ENCODE data around the gene METTL27. TPM values are rescaled to one million over a fixed set of nuclear protein-coding genes. Genes with fewer than 3 reads are reported as not detected.
A peak's percentile ranks its signal among the peaks of the same experiment; 100 is the strongest.

The METTL27 gene
- total and polyA plus RNA-seq, 3 experiments from 2014 or later, result not detected

DNA sequence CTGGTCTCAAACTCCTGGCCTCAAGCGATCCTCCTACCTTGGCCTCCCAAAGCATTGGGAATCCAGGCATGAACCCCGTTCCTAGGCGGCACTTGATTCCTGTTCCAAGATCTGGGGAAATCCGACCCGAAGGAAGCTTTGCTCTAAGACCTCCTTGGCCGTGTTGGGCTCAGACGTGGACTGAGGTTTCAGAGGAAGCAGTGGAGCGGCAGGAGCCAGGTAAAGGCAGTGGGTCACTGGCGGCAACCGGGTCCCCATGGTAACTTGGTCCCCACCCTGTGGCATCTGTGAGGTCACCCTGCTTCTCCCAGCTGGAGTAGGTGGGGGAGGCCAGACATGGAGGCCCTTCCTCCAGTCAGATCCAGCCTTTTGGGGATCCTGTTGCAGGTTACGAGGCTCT, 18.5 kb upstream of the METTL27 start, which contains the start of gene TMEM270:
Gene TMEM270 (plus strand): TSS at position 301 of the 400 bp plus-strand sequence. CDS start 36 bp downstream, at position 337.
- H3K9me3 Mint-ChIP-seq, result no peaks in the 10 kb centered on the region
- ChIA-PET POLR2A (no interaction called here), CTCF (no interaction called here)
- DNase-seq, result no peak
- peaks cover 0 to 2% (median 0%) of the 10 kb centered on the region in 3 donors for H3K4me1 Mint-ChIP-seq
- H3K27me3 Mint-ChIP-seq, result peaks cover 6 to 9% of the 10 kb centered on the region in 2 donors
- no peak within 1 kb of the TSS for H3K4me3 ChIP-seq (ENCODE audit: low read length)
- H3K27ac Mint-ChIP-seq, result peak within 1 kb of the TSS in 1 of 8 donors; percentile 33
- no peaks in the 10 kb centered on the region for H3K9me3 ChIP-seq (ENCODE audit: low read length)
- no peaks in the 10 kb centered on the region for H3K36me3 ChIP-seq (ENCODE audit: insufficient read depth, low read length)
- H3K4me3 Mint-ChIP-seq, result no peak within 1 kb of the TSS
- H3K36me3 Mint-ChIP-seq, result no peaks in the 10 kb centered on the region
- no peak within 1 kb of the TSS for H3K27ac ChIP-seq (ENCODE audit: low read depth, low read length)
- no peaks in the 10 kb centered on the region for H3K27me3 ChIP-seq (ENCODE audit: insufficient read depth, low read length, poor library complexity, severe bottlenecking)
- no peaks in the 10 kb centered on the region for H3K4me1 ChIP-seq (ENCODE audit: insufficient read depth, low read length)

DNA sequence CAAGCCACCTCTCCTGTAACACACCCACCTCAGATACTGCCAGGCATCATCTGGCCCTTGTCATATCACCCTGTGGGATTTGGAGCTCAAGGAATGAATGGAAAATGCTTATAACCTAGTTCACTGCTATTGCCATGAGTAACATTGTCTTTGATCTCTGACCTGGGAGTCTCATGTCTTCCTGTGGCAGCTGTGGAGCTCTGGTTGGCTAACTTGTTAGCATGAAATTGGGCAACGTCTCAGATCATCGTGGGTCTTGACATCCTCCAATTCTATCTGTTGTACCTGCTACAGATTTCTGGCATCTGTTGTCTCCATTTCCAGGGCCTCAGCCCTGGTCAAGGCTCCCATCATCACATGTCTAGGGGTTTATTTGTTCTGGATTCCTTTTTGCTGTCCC, 16.5 kb upstream of the METTL27 start:
- Histone ChIP-seq H3K27ac (ENCODE audit: low read depth, low read length) (no peak overlapping the region), H3K4me1 (ENCODE audit: insufficient read depth, low read length) (no peaks in the 10 kb centered on the region), H3K4me3 (ENCODE audit: low read length) (no peak overlapping the region), H3K36me3 (ENCODE audit: insufficient read depth, low read length) (no peaks in the 10 kb centered on the region), H3K9me3 (ENCODE audit: low read length) (no peaks in the 10 kb centered on the region), H3K27me3 (ENCODE audit: insufficient read depth, low read length, poor library complexity, severe bottlenecking) (peaks cover 7% of the 10 kb centered on the region)
- Mint-ChIP-seq H3K27ac (no peak overlapping the region), H3K36me3 (no peaks in the 10 kb centered on the region), H3K4me1 (peaks cover 2 to 8% (median 8%) of the 10 kb centered on the region in 3 donors), H3K9me3 (no peaks in the 10 kb centered on the region), H3K27me3 (peaks cover 6 to 15% of the 10 kb centered on the region in 2 donors), H3K4me3 (no peak overlapping the region)
- CTCF ChIA-PET, result no interaction called here
- no peak for DNase-seq
- POLR2A ChIA-PET, result interaction anchor here (0.7 kb wide), 1 partner anchor 240 kb away, joined by 11 read pairs; no protein-coding TSS in a partner anchor

DNA sequence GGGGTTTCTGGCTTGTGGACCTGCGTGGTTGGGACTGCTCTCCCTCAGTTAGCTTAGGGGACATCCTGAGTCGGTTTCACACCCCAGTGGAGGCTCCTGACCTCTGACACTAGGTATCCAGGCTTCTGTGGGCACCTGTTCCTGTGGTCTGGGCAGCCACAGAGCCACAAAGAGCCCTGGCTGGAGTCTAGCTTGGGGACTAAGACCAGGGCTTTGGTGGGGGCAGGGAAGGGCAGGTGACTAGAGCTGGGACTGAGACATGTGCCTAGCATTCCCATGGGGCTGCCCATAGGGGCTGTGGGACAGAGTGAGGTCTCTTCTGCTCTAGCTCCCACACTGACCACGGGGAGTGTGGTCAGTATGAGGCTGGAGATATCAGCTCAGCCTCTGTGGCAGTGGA, 14.6 kb upstream of the METTL27 start:
- Mint-ChIP-seq H3K9me3 (no peaks in the 10 kb centered on the region), H3K4me1 (peaks cover 2 to 8% (median 8%) of the 10 kb centered on the region in 3 donors), H3K27ac (peak overlapping the region in 1 of 8 donors; percentile 64), H3K36me3 (no peaks in the 10 kb centered on the region), H3K4me3 (peak overlapping the region in 1 of 7 donors; percentile 44), H3K27me3 (peaks cover 7 to 23% of the 10 kb centered on the region in 2 donors)
- ChIA-PET POLR2A (no interaction called here), CTCF (interaction anchor here (0.7 to 4.4 kb wide), 6 partner anchors 8 to 250 kb away, joined by 3 to 18 read pairs (median 4); no protein-coding TSS in a partner anchor)
- Histone ChIP-seq H3K4me1 (ENCODE audit: insufficient read depth, low read length) (no peaks in the 10 kb centered on the region), H3K9me3 (ENCODE audit: low read length) (no peaks in the 10 kb centered on the region), H3K27ac (ENCODE audit: low read depth, low read length) (no peak overlapping the region), H3K36me3 (ENCODE audit: insufficient read depth, low read length) (no peaks in the 10 kb centered on the region), H3K27me3 (ENCODE audit: insufficient read depth, low read length, poor library complexity, severe bottlenecking) (peaks cover 7% of the 10 kb centered on the region), H3K4me3 (ENCODE audit: low read length) (no peak overlapping the region)
- DNase-seq, result no peak

DNA sequence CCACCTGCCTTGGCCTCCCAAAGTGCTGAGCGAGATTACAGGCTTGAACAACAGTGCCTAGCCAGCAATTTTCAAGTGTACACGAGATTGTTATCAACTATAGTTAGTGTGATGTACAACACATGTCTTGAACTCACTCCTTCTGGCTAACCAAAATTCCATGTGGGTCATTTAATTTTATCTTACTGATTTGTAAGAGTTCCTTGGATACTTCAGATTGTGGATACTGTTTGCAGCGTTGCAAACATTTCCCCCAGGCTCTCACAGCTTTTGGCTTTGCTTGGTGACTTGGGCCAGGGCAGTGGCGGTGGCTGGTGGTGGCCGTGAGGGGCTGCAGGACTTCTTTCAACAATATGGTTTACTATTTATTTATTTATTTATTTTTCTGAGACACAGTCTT, 10.2 kb upstream of the METTL27 start:
- Mint-ChIP-seq H3K27ac (no peak overlapping the region), H3K4me1 (peaks cover 8 to 15% (median 14%) of the 10 kb centered on the region in 3 donors), H3K9me3 (no peaks in the 10 kb centered on the region), H3K27me3 (peaks cover 8 to 22% of the 10 kb centered on the region in 2 donors), H3K4me3 (no peak overlapping the region), H3K36me3 (no peaks in the 10 kb centered on the region)
- POLR2A ChIA-PET, result no interaction called here
- H3K4me1 ChIP-seq (ENCODE audit: insufficient read depth, low read length), result no peaks in the 10 kb centered on the region
- H3K27me3 ChIP-seq (ENCODE audit: insufficient read depth, low read length, poor library complexity, severe bottlenecking), result peaks cover 7% of the 10 kb centered on the region
- H3K9me3 ChIP-seq (ENCODE audit: low read length), result no peaks in the 10 kb centered on the region
- H3K36me3 ChIP-seq (ENCODE audit: insufficient read depth, low read length), result no peaks in the 10 kb centered on the region
- no peak for DNase-seq
- CTCF ChIA-PET, result no interaction called here
- H3K27ac ChIP-seq (ENCODE audit: low read depth, low read length), result no peak overlapping the region
- H3K4me3 ChIP-seq (ENCODE audit: low read length), result no peak overlapping the region

DNA sequence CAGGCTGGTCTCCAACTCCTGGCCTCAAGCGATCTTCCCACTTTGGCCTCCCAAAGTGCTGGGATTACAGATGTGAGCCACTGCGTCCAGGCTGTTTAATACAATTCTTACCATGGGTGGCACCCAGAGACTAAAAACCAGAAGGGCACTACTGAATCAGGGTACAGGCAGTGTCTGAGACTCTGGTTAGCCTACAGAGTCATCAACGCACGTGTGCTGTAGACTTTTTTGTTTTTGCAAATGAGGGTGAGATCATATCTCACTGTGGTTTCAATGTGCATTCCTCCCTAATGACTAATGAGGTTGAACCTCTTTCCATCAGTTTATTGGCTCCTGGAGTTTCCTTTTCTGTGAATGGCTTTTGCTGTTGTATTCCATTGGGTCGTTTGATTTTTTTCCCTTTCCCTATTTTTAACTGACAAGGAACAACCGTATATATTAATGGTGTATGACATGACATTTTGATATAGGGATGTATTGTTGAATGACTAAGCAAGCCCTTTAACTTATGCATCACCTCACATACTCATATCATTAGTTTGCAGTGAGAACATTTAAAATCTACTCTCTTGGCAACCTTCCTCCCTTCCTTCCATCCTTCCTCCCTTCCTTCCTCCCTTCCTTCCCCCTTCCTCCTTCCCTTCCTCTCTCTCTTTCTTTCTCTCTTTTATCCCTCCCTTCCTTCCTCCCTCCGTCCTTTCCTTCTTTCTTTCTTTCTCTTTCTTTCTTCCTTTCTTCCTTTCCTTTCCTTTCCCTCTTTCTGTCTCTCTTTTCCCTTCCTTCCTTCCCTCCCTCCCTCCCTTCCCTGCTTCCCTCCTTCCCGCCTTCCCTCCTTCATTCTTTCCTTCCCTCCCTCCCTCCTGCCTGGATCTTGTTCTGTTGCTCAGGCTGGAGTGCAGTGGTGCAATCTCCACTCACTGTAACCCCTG, 9.4 kb upstream of the METTL27 start:
- H3K9me3 Mint-ChIP-seq, result no peaks in the 10 kb centered on the region
- H3K36me3 Mint-ChIP-seq, result no peaks in the 10 kb centered on the region
- H3K9me3 ChIP-seq (ENCODE audit: low read length), result no peaks in the 10 kb centered on the region
- H3K4me3 ChIP-seq (ENCODE audit: low read length), result no peak overlapping the region
- DNase-seq, result no peak
- POLR2A ChIA-PET, result no interaction called here
- peaks cover 8 to 15% (median 14%) of the 10 kb centered on the region in 3 donors for H3K4me1 Mint-ChIP-seq
- CTCF ChIA-PET, result interaction anchor here (1.1 kb wide), 1 partner anchor 117 kb away, joined by 6 read pairs; no protein-coding TSS in a partner anchor
- peak overlapping the region in 1 of 8 donors; percentile 40 for H3K27ac Mint-ChIP-seq
- H3K36me3 ChIP-seq (ENCODE audit: insufficient read depth, low read length), result no peaks in the 10 kb centered on the region
- H3K27ac ChIP-seq (ENCODE audit: low read depth, low read length), result no peak overlapping the region
- no peaks in the 10 kb centered on the region for H3K4me1 ChIP-seq (ENCODE audit: insufficient read depth, low read length)
- H3K27me3 Mint-ChIP-seq, result peaks cover 6 to 19% of the 10 kb centered on the region in 2 donors
- H3K4me3 Mint-ChIP-seq, result no peak overlapping the region
- peaks cover 7% of the 10 kb centered on the region for H3K27me3 ChIP-seq (ENCODE audit: insufficient read depth, low read length, poor library complexity, severe bottlenecking)

DNA sequence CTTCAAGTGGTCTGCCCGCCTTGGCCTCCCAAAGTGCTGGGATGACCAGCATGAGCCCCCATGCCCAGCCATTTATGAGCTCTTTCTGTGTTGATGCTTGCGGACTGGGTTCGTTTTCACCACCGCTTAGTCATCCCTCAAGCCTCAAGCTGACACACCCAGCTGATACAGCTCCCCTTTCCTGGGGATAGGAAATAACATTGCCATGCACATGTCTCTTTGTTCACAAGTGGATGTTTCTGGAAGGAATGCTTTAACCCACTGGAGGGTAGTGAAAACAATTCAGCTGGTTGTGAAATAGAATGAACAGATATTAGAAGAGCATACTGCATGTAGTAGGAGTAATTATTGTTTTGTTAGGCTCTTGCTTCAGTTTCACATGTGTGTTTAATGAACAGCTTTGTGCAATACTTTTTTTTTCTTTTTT, 8.5 kb upstream of the METTL27 start:
- peaks cover 7% of the 10 kb centered on the region for H3K27me3 ChIP-seq (ENCODE audit: insufficient read depth, low read length, poor library complexity, severe bottlenecking)
- ChIA-PET POLR2A (interaction anchor here (0.7 kb wide), 1 partner anchor 12 kb away, joined by 6 read pairs; no protein-coding TSS in a partner anchor), CTCF (interaction anchor here (1.1 kb wide), 2 partner anchors 9 to 116 kb away, joined by 3 to 6 read pairs; no protein-coding TSS in a partner anchor)
- H3K4me3 ChIP-seq (ENCODE audit: low read length), result no peak overlapping the region
- Mint-ChIP-seq H3K4me3 (no peak overlapping the region), H3K27ac (no peak overlapping the region), H3K27me3 (peaks cover 4 to 17% of the 10 kb centered on the region in 2 donors), H3K9me3 (no peaks in the 10 kb centered on the region), H3K4me1 (peaks cover 8 to 15% (median 12%) of the 10 kb centered on the region in 3 donors), H3K36me3 (no peaks in the 10 kb centered on the region)
- no peaks in the 10 kb centered on the region for H3K36me3 ChIP-seq (ENCODE audit: insufficient read depth, low read length)
- H3K4me1 ChIP-seq (ENCODE audit: insufficient read depth, low read length), result no peaks in the 10 kb centered on the region
- no peaks in the 10 kb centered on the region for H3K9me3 ChIP-seq (ENCODE audit: low read length)
- no peak overlapping the region for H3K27ac ChIP-seq (ENCODE audit: low read depth, low read length)
- DNase-seq, result no peak

DNA sequence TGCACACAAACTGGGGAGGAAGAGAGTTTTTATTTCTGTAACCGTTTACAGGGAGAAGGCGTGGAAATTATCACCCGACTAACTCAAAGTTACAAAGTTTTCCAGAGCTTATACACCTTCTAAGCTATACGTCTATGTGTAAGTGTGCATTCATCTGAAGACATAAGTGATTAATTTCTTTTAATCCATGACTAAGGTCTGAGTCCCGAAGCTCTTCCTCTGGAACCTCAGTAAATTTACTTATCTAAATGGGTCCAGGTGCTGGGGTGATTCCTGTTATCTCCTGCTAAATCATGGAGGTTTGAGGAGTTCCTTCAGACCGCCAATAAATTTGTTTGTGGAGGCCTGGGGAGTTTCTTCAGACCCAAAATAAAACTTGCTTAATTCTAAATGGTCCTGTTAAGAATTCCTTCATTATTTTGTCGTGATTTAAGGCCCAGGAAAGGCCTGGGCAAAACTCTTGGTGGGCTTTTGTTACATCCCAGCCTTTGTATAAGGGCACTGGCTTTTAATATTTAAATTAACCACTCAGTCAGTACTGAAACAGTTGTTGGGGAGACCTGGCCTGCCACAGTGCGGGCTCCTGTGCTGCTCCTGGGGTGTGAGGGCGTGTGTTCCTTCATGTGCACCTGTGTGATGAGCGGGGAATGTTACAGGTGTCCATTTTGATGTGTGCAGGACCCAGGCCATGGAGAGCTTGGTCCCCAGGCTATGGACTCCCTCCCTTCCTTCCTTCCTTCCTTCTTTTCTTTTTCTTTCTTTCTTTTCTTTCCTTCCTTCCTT, 5.8 kb upstream of the METTL27 start:
- Mint-ChIP-seq H3K9me3 (no peaks in the 10 kb centered on the region), H3K36me3 (no peaks in the 10 kb centered on the region), H3K27ac (no peak overlapping the region), H3K27me3 (peaks cover 4 to 7% of the 10 kb centered on the region in 2 donors), H3K4me3 (no peak overlapping the region), H3K4me1 (peaks cover 11 to 16% (median 11%) of the 10 kb centered on the region in 3 donors)
- CTCF ChIA-PET, result no interaction called here
- Histone ChIP-seq H3K27ac (ENCODE audit: low read depth, low read length) (no peak overlapping the region), H3K27me3 (ENCODE audit: insufficient read depth, low read length, poor library complexity, severe bottlenecking) (no peaks in the 10 kb centered on the region), H3K36me3 (ENCODE audit: insufficient read depth, low read length) (no peaks in the 10 kb centered on the region), H3K9me3 (ENCODE audit: low read length) (no peaks in the 10 kb centered on the region), H3K4me3 (ENCODE audit: low read length) (no peak overlapping the region), H3K4me1 (ENCODE audit: insufficient read depth, low read length) (no peaks in the 10 kb centered on the region)
- POLR2A ChIA-PET, result no interaction called here
- DNase-seq, result no peak

All from CD8-positive, alpha-beta memory T cell (primary cell).